CD4-positive, alpha-beta T cell (primary cell): ENCODE data around the gene RAD52. TPM values are rescaled to one million over a fixed set of nuclear protein-coding genes. Genes with fewer than 3 reads are reported as not detected.

ENCODE experiments used
- ATAC-seq: fragments of 200-7000 bp; cut with Tn5 transposase; one replicate; pipeline ENCODE4 v1.10.0; 2022; ENCODE audit warnings: mild to moderate bottlenecking; ENCODE audit not compliant: poor library complexity
- CTCF ChIA-PET: fragments of 350-600 bp; sonication (Branson Sonifier 250); formaldehyde crosslinking; loops from one replicate; lab custom pipeline; 2021; ENCODE audit warnings: antibody characterized with exemption, inconsistent platforms; lab: Charles Lee
- POLR2A ChIA-PET: fragments of 350-600 bp; sonication (Branson Sonifier 250); formaldehyde crosslinking; loops from one replicate; lab custom pipeline; 2021; ENCODE audit warnings: antibody characterized with exemption, inconsistent platforms; lab: Charles Lee
- DNase-seq, 14 experiments: peaks; one replicate each; pipeline ENCODE4 v3.0.0-alpha.2; 2013 to 2020; ENCODE audit warnings: mixed read lengths in 2 of 14
- H3K27ac ChIP-seq, 2 donors: one replicate each; pipeline versions ENCODE4 v1.5.1 to v1.7.0; 2013; ENCODE audit warnings: low read length in 2 of 2, low read depth in 1 of 2, mild to moderate bottlenecking in 1 of 2
- H3K27me3 ChIP-seq, 2 experiments: 1 replicate in 1 of 2; 2 replicates in 1 of 2; pipeline versions ENCODE4 v1.6.1 to v1.7.0; 2013; ENCODE audit warnings: low read length in 2 of 2, control low read depth in 1 of 2, mild to moderate bottlenecking in 1 of 2, moderate library complexity in 1 of 2; ENCODE audit not compliant: insufficient read depth in 2 of 2, control insufficient read depth in 1 of 2
- H3K36me3 ChIP-seq: one replicate; pipeline ENCODE4 v1.6.1; 2013; ENCODE audit warnings: low read length, control low read depth; ENCODE audit not compliant: insufficient read depth
- H3K4me1 ChIP-seq: one replicate; pipeline ENCODE4 v1.6.1; 2013; ENCODE audit warnings: low read length, control low read depth; ENCODE audit not compliant: insufficient read depth
- H3K4me3 ChIP-seq: one replicate; pipeline ENCODE4 v1.5.1; 2013; ENCODE audit warnings: mild to moderate bottlenecking, low read length, moderate library complexity
- H3K9me3 ChIP-seq, 2 experiments: 1 replicate in 1 of 2; 2 replicates in 1 of 2; pipeline versions ENCODE4 v1.6.1 to v1.7.0; 2013; ENCODE audit warnings: low read length in 2 of 2, mild to moderate bottlenecking in 2 of 2, control low read depth in 1 of 2, moderate library complexity in 1 of 2; ENCODE audit not compliant: control insufficient read depth in 1 of 2, insufficient read depth in 1 of 2
- H3K27ac Mint-ChIP-seq: one replicate; pipeline ENCODE4 v1.8.0; 2020; ENCODE audit warnings: mixed read lengths
- H3K27me3 Mint-ChIP-seq: one replicate; pipeline ENCODE4 v1.8.0; 2021; ENCODE audit warnings: mixed read lengths
- H3K36me3 Mint-ChIP-seq: one replicate; pipeline ENCODE4 v1.8.0; 2021; ENCODE audit warnings: low read depth, mixed read lengths
- H3K4me1 Mint-ChIP-seq: one replicate; pipeline ENCODE4 v1.8.0; 2021; ENCODE audit warnings: low read depth, mixed read lengths
- H3K4me3 Mint-ChIP-seq: one replicate; pipeline ENCODE4 v1.8.0; 2020; ENCODE audit warnings: mild to moderate bottlenecking, mixed read lengths
- H3K9me3 Mint-ChIP-seq: one replicate; pipeline ENCODE4 v1.8.0; 2020; ENCODE audit warnings: mixed read lengths
- intact Hi-C, 2 experiments: fragments of 100-400 bp; cut with DNase I in 1 of 2; cut with micrococcal nuclease in 1 of 2; formaldehyde crosslinking; loops; one replicate each; pipeline versions ENCODE4 v1.15.1 to v1.9.0; 2023 to 2025; cut with DNase I, micrococcal nuclease
- total RNA-seq, 174 experiments: library from RNA in 2 of 174; stranded (reverse) in 2 of 174; gene quantifications; one replicate each; pipeline ENCODE4 v1.2.3 and lab custom pipeline; 2021 to 2026
- TF ChIP-seq, protein P1 (sequence below): fragments of 200-600 bp; IDR thresholded peaks from one replicate; pipeline ENCODE4 v1.8.0; 2022; ENCODE audit warnings: antibody characterized with exemption, mild to moderate bottlenecking

Gene RAD52
- total RNA-seq, 2 experiments from 2014 or later, result 7.0 to 8.1 TPM

DNA sequence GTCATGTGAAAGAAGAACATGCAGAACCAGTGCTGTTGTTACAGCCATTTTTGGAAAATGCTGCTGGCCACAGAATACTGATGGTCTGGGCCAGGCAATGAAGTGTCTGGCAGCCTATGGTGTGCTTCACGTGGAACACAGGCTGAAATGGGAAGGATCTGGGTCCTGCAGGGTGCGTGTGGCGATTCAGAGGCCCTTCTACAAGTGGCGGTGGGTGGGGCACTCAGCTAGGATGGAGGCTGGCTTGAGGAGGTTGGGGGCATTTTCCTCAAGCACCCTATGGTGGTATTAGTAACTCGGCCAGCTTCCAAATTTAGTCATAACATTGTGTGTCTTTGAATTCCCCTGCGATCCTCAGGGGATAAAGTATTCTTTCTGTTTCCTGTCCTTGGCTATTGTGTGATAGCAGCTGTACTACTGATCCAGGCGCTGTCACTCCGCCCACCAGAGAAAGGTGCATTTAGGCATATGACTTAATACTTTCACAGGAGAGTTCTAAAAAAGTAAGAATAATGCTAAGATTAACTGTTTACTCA lies 9.2 kb upstream of the RAD52 start:
- H3K27me3 Mint-ChIP-seq, result no peaks in the 10 kb centered on the region
- no peak for DNase-seq
- no peak overlapping the region for H3K27ac Mint-ChIP-seq

DNA sequence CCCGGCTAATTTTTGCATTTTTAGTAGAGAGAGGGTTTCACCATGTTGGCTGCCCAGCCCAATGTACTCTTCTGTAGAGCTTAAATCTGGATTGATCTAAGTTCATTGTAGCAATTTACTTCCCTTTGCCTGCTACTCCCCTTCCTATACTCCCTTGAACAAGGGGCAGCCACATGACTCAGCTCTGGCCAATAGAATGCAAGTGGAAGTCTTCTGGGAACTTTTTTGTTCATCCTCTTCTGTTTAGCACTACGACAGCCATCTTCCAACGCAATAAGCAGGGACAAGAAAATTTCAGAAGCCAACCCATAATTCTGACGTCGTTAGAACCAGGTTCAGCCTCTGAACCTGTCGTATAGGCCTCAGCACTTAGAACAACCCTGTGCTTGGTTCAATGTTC lies 6.4 kb upstream of the RAD52 start:
- no peaks in the 10 kb centered on the region for H3K36me3 ChIP-seq
- no peaks in the 10 kb centered on the region for H3K4me1 ChIP-seq
- POLR2A ChIA-PET, result no interaction called here
- DNase-seq (no peak), ATAC-seq (no peak)
- TF ChIP-seq, protein P1, sequence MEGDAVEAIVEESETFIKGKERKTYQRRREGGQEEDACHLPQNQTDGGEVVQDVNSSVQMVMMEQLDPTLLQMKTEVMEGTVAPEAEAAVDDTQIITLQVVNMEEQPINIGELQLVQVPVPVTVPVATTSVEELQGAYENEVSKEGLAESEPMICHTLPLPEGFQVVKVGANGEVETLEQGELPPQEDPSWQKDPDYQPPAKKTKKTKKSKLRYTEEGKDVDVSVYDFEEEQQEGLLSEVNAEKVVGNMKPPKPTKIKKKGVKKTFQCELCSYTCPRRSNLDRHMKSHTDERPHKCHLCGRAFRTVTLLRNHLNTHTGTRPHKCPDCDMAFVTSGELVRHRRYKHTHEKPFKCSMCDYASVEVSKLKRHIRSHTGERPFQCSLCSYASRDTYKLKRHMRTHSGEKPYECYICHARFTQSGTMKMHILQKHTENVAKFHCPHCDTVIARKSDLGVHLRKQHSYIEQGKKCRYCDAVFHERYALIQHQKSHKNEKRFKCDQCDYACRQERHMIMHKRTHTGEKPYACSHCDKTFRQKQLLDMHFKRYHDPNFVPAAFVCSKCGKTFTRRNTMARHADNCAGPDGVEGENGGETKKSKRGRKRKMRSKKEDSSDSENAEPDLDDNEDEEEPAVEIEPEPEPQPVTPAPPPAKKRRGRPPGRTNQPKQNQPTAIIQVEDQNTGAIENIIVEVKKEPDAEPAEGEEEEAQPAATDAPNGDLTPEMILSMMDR, result no peak
- Mint-ChIP-seq H3K27ac (no peak overlapping the region), H3K36me3 (no peaks in the 10 kb centered on the region), H3K4me1 (no peaks in the 10 kb centered on the region), H3K27me3 (no peaks in the 10 kb centered on the region), H3K9me3 (no peaks in the 10 kb centered on the region), H3K4me3 (no peak overlapping the region)
- CTCF ChIA-PET, result no interaction called here
- intact Hi-C loops, result loop anchor here in 1 of 2 experiments (10.0 kb wide), 1 partner anchor 501 kb away; the partner anchor contains the start of gene B4GALNT3
- no peaks in the 10 kb centered on the region for H3K9me3 ChIP-seq
- no peak overlapping the region for H3K27ac ChIP-seq
- no peak overlapping the region for H3K4me3 ChIP-seq
- no peaks in the 10 kb centered on the region for H3K27me3 ChIP-seq

More for the DNA sequence above, 9.2 kb upstream of the RAD52 start:
- no peak overlapping the region for H3K4me3 Mint-ChIP-seq
- no peaks in the 10 kb centered on the region for H3K36me3 Mint-ChIP-seq
- Histone ChIP-seq H3K9me3 (no peaks in the 10 kb centered on the region), H3K4me1 (no peaks in the 10 kb centered on the region), H3K27ac (no peak overlapping the region), H3K4me3 (no peak overlapping the region), H3K27me3 (no peaks in the 10 kb centered on the region), H3K36me3 (no peaks in the 10 kb centered on the region)
- TF ChIP-seq, protein P1, result no peak
- H3K4me1 Mint-ChIP-seq, result no peaks in the 10 kb centered on the region
- ATAC-seq, result no peak
- intact Hi-C loops, result loop anchor here in 1 of 2 experiments (10.0 kb wide), 1 partner anchor 504 kb away; the partner anchor contains the start of gene B4GALNT3
- POLR2A ChIA-PET, result no interaction called here
- CTCF ChIA-PET, result interaction anchor here (1.1 kb wide), 1 partner anchor 134 kb away, joined by 3 read pairs; no protein-coding TSS in a partner anchor
- no peaks in the 10 kb centered on the region for H3K9me3 Mint-ChIP-seq

DNA sequence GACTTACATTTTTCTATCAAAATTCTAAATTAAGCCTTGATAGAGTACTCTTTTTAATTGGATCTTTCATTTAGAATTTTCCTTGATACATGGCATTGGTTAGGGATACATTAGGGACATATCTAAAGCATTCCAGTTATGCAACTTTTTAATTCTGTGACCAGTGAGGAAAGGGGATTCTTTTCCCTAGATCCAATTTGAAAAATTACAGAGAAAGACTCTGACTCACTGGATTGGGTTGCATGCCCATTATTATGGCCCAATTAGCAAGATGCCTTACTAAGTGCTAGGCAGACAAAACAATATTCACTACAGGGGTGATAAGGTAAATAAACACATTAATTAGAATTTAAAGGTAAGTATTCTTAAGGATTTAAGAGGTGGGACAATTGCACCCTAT lies 5.2 kb upstream of the RAD52 start:
- Mint-ChIP-seq H3K4me3 (no peak overlapping the region), H3K9me3 (no peaks in the 10 kb centered on the region), H3K27me3 (no peaks in the 10 kb centered on the region), H3K4me1 (peaks cover under 1% of the 10 kb centered on the region), H3K36me3 (peaks cover 2% of the 10 kb centered on the region), H3K27ac (no peak overlapping the region)
- H3K27ac ChIP-seq, result no peak overlapping the region
- no peak overlapping the region for H3K4me3 ChIP-seq
- peaks cover 5% of the 10 kb centered on the region for H3K4me1 ChIP-seq
- no peak for ATAC-seq
- no peaks in the 10 kb centered on the region for H3K9me3 ChIP-seq
- H3K27me3 ChIP-seq, result no peaks in the 10 kb centered on the region
- TF ChIP-seq, protein P1, result no peak
- intact Hi-C loops, result loop anchor here in 1 of 2 experiments (10.0 kb wide), 1 partner anchor 500 kb away; the partner anchor contains the start of gene B4GALNT3
- ChIA-PET POLR2A (no interaction called here), CTCF (no interaction called here)
- DNase-seq, result no peak
- H3K36me3 ChIP-seq, result no peaks in the 10 kb centered on the region
